Measurements from ENCODE around the gene NLRP6.
"Not testable (repeated sequence)": the region's sequence is repeated elsewhere in the genome, so short reads cannot be mapped to it uniquely, and the experiment has no call there.

Gene NLRP6

DNA sequence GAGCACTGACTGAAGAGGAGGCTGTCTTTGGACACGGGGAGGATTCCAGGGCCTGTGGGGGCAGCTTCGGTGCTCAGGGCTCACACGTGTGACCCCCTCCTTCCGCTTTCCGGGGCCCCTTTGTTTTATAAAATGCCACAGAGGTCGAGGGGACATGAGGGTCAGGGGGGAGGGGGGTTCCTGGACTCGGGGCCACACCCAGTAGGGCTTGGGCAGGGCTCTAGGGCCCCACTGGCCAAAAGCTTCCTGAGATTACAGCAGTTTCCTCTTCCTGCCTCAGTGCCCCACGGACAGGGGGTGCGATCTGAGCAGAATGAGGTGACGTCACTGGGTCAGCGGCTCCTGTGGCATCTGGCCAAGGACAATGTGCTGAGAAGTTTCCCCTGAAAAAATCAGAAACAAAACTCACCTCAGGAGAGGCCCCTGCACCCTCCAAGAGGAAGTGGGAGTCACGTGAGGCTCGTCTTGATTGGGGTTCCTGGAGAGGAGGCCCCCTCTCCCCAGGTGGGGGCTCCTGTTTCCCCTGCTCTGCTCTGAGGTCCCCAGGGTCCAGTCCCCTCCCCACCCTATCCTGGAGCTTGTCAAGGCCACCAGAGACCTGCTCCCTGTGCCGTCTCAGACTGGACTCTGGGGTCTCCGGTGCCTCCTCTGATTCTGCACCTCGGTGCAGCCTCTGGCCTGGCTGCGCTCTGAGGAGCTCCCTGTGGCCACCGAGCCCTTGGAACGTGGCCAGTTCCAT is 48.8 kb downstream of the NLRP6 start:
- DNase-seq, result peak; percentile 74

DNA sequence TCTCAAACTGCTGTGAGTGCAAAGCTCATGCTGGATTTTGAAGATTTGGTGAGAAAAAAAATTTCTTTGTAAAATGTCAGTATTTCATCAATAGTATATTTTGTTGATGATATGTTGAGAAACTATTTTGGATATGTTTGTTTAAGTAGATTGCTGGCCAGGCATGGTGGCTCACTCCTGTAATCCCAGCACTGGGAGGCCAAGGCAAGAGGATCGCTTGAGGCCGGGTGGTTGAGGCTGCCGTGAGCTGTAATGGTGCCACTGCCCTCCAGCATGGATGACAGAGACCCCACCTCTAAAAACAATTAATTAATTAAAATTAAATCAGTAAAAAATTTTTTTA is 49.3 kb downstream of the NLRP6 start:
- DNase-seq, result no peak

DNA sequence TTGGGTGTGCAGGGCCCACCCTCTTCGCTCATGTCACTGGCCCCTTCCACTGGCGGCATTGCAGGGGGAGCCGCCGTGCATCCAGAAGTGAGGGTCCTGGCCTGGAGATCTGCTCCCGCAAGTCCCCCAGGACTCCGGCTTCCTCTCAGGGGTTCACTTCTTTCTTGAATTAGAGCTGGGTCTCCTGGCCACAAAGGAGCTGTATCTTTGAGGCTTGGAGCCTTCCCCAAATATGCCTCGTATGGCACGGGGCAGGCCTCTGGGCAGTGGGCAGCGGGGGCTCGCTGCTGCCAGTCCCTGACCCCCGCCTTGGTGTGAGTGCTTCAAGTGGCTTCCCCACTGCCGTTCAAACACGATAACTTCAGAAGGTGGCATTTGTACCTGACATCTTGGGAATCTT is 49.8 kb downstream of the NLRP6 start:
- no peak for DNase-seq

DNA sequence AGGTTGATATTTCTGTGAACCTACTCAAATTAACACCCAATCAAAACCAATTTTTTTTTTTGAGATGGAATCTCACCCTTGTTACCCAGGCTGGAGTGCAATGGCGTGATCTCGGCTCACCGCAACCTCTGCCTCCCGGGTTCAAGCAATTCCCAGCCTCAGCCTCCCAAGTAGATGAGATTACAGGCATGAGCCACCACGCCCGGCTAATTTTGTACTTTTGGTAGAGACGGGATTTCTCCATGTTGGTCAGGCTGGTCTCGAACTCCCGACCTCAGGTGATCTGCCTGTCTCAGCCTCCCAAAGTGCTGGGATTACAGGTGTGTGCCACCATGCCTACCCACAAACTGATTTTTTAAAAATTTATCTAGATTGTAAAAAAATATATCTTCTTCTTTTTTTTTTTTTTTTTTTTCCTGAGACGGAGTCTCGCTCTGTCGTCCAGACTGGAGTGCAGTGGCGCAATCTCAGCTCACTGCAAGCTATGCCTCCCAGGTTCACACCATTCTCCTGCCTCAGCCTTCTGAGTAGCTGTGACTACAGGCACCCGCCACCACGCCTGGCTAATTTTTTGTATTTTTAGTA is 50.4 kb downstream of the NLRP6 start:
- not testable (repeated sequence) for DNase-seq

DNA sequence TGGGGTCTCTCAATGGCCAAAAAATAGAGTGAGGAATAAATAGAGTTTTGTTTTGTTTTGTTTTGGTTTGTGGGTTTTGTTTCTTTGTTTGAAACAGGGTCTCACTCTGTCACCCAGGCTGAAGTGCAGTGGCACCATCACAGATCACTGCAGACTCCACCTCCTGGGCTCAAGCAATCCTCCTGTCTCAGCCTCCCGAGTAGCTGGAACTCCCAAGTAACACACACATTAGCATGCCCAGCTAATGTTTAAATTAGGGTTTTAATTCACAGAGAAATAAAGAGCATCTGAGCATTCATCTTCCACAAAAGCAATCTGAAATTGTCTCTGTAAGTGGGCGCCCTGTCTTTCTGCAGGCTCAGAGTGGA is 51.7 kb downstream of the NLRP6 start:
- no peak for DNase-seq

DNA sequence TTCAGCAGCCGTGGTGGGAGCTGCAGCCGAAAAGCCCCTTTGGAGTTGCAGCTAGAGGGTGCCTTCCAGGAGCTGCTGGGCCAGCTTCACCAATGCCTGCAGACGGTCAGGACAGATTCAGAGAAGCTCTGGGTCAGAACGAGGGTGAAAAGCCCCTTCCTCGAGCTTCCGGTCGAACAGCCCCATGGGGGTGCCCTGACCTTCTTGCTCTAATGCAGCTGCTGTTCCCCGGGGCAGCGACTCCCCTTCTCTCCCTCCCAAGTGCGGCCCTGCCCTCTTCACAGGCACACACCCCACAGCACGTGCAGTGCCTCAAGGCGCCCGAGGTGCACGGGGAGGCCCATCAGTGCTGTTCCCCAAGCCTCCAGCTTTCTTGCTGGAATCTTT is 52.1 kb downstream of the NLRP6 start:
- no peak for DNase-seq

DNA sequence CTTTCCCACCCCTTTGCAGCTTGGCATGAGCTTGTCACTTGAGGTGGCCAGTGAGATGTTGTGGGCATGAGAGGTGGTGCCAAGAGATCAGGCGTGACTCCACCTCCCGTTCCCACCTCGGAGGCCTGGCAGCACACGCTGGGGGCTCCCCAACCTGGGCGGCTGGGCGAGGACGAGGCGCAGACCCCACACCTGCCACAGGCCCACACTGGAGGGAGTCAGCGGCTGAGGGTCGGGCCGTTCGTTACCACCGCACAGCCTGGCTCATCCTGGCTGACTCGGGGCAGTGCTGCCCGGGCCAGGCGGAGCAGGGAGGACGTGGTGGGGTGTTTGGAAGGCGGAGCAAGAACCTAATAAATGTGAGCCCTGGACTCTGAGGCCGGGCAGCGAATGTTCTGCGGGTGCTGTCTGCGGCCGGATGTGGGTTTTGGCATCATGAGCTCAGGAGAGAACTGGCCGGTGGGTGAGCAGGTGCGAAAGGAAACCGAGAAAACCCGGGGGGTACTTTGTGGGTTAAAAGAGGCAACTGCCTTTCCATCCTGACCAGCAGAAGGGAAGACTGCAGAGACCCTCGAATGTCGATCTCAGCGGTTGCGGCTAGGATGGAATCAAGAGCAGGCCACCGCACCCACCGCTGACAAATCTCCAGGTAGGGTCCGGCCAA is 52.6 kb downstream of the NLRP6 start:
- DNase-seq, result no peak

DNA sequence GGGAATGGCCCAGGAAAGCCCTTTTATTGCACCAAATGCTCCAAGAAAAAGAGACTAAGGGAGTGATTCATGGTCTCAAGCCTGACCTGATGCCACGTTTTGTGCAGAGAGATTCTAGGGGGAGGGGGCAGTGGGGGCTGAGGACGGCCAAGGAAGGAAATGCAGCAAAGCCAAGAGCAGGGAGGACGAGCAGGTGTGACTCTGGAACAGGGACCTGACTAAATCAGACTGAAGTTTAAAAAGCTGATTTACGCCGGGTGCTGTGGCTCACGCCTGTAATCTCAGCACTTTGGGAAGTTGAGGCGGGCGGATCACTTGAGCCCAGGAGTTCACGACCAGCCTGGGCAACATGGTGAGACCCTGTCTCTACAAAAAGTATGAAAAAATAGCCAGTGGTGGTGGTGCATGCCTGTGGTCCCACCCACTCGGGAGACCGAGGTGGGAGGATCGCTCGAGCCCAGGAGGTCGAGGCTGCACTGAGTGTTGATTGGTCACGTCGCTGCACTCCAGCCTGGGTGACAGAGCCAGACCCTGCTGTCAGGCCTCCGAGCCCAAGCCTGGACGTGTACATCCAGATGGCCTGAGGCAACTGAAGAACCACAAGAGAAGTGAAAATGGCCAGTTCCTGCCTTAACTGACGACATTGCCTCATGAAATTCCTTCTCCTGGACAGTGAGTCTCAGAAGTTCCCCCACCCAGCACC is 53.3 kb downstream of the NLRP6 start:
- no peak for DNase-seq

DNA sequence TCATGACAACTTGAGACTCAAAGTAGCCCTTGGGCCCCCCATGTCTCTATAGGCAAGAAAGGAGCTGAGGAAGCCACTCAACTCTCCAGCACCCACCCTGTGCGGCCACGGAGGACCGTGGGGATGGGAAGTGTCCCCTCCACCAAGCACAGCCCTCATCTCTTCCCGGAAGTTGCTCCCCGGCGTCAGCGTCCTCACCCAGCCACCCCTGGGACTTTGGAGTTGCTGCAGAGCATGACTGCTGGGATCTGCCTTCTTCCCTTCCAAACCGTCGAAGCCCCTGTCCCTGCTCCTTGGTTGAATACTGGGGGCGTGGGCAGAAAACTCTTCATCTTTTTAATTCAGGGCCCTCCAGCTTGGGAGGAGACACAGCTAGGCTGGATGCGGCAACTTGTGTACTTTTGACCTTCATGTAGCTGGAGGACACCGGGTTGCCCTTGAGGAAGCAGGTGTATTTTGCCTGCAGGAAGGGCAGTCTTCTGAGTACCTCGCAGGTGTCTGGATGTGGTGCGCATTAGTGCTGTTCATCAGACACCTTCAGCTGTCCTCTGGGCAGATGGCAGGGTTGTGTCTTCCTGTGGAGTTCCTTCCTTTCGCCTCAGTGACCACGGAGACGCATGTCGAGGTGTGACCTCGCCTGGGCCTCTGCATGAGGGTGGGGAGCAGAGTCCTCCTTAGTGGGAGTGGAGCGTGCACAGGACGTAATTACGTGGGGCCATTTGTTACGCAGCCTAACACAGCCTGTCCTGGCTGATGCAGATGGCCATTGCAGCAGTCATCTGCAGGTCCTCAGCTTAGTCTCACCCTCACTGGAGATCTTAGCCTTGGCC is 54.7 kb downstream of the NLRP6 start:
- DNase-seq, result no peak

DNA sequence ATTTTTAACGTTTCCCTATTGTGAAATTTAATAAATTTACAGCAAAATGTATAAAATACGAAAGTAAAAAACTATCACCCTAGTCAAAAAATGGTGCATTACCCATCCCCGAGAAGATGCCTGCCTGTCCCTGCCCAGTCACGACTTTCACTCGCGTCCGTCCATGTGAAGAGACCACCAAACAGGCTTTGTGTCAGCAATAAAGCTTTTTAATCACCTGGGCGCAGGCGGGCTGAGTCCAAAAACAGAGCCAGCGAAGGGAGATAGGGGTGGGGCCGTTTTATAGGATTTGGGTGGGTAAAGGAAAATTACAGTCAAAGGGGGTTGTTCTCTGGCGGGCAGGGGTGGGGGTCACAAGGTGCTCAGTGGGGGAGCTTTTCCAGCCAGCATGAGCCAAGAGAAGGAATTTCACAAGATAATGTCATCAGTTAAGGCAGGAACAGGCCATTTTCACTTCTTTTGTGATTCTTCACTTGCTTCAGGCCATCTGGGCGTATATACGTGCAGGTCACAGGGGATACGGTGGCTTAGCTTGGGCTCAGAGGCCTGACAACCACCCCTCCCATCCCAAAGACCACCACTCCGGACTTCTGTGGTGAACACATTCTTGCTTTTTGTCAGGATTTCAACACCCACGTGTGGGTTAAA is 55.5 kb downstream of the NLRP6 start:
- not testable (repeated sequence) for DNase-seq

DNA sequence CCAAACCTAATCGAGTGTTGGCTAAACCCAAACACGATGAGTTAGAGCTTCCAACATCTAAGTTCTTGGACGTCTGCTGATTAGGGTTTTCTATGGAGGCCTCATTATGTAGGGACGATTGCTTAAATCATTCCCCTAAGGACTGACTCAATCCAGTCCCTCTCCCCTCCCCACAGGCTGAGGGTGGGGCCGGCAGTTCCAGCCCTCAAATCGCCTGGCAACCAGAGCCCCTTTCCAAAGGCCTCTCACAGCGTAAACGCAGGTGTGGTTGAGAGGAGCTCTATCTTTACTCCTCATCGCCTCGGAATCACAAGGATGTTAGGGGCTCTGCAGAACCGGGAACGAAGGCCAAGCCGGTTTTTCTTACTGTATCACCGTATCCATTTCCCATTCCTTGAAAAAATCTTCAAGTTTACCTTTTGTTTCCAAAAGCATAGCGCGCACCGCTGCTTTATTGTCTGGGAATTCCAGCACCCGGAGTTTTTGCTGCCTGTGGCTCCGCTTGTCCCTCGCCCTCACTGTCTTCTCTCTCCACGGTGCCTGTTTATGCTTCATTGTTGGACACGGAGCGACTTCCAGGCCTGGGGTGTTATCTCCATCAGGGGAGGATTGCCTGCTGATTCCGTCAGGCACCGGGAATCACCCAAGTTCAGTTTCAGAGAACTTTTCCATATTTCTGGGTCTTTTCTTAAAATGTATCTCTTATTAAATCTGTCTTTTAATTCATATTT is 56.2 kb downstream of the NLRP6 start:
- DNase-seq, result peak; percentile 55

All from right hindlimb (tissue), 1 donor.